GM21526 (cell line): ENCODE results near the gene UBQLN1.
"Not testable (repeated sequence)": the region's sequence is repeated elsewhere in the genome, so short reads cannot be mapped to it uniquely, and the experiment has no call there.

Source experiments
- ATAC-seq: cut with Tn5 transposase; IDR thresholded peaks from one replicate; pipeline ENCODE4 v1.9.1; 2021; ENCODE audit warnings: moderate library complexity; ENCODE audit not compliant: unreplicated experiment, low FRiP score

UBQLN1 gene

GRCh38 chr9:83707768-83708514 is at the start of gene UBQLN1:
Gene UBQLN1 (minus strand): TSS chr9:83707958. CDS start chr9:83707679, 279 bp downstream.
- ATAC-seq, result peak; percentile 66

DNA sequence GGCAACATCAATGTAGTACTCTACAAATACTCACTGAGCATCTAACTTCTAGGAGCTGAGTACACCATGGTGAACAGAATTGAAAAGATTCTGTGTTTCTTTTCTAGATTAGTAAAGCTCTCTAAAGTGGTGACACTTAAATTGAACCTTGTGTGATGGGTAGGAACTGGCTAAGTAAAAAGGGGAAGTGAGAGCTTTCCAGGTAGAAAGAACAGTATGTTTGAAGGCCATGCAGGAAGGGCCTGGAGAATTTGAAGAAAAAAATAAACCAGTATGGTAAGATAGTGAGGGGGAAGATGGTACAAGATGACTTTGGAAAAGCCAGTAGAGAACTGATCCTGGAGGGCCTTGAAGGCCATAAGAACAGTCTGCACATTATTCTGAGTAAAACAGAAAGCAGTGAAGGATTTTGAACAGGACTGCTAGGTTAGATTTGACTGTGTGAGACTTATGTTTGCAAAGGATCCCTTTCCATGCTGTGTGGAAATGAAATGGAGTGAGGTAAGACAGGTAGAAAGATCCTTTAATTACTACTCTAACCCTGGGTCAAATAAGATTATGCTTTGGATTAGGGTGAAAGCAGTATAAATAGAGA is 46.7 kb upstream of the UBQLN1 start:
- ATAC-seq, result peak; percentile 81

- ATAC-seq, result no peak
These were observed 41.9 kb upstream of the UBQLN1 start for GRCh38 chr9:83749706-83750105.

DNA sequence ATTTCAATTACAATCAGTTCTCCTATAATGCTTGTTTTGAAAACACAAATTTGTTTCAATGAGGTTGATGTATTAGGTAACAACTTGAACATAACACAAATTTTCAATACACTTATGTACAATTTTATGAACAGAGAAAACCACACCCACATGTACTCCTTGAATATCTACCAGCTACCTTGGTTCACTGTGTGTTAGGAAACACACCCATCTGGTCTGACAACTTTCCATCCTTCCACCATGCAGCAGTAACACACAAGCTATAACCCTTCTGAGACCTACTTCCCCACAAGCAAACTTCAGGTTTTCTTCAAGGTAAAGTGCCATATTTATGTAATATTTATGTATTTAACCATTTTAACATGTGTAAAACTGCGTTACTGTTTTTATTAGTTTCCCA is 36.4 kb upstream of the UBQLN1 start:
- ATAC-seq, result no peak

- ATAC-seq, result no peak
These were observed 26.0 kb upstream of the UBQLN1 start for GRCh38 chr9:83733739-83734138.

DNA sequence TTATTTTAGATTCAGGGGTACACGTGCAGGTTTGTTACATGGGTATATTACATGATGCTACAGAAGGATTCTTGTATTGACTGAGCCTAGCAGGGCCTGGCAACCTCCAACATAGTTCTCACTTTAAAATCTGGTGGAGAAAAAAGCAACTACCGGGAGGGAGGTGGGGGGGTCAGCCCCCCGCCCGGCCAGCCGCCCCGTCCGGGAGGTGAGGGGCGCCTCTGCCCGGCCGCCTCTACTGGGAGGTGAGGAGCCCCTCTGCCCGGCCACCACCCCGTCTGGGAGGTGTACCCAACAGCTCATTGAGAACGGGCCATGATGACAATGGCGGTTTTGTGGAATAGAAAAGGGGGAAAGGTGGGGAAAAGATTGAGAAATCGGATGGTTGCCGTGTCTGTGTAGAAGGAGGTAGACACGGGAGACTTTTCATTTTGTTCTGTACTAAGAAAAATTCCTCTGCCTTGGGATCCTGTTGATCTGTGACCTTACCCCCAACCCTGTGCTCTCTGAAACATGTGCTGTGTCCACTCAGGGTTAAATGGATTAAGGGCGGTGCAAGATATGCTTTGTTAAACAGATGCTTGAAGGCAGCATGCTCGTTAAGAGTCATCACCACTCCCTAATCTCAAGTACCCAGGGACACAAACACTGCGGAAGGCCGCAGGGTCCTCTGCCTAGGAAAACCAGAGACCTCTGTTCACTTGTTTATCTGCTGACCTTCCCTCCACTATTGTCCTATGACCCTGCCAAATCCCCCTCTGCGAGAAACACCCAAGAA is 21.0 kb upstream of the UBQLN1 start:
- not testable (repeated sequence) for ATAC-seq

- no peak for ATAC-seq
These were observed 16.7 kb upstream of the UBQLN1 start for GRCh38 chr9:83724436-83724835.

- no peak for ATAC-seq
These were observed 15.2 kb upstream of the UBQLN1 start for GRCh38 chr9:83722726-83723495.

GRCh38 chr9:83721509-83721908 is 13.8 kb upstream of the UBQLN1 start:
- ATAC-seq, result no peak

DNA sequence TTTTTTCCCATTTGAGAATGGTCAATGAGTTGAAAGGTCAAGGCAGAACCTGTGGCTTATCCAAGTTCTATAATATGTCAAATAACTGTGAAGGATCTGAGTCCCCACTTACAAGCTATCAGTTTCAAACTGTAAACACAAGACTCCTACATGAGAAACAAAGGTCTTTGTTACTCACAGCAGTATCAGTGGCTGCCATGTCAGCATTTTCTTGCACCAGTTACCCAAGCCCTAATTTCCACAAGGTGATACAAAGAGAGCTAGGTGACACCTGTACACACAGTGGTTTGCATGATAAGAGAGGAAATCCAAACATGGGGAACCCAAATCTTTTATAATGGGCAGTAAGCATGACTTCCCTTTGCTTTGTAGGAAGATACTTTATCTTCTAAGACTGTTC is 8.0 kb upstream of the UBQLN1 start:
- no peak for ATAC-seq

- ATAC-seq, result no peak
These were observed 7.5 kb upstream of the UBQLN1 start for GRCh38 chr9:83715221-83715620.

DNA sequence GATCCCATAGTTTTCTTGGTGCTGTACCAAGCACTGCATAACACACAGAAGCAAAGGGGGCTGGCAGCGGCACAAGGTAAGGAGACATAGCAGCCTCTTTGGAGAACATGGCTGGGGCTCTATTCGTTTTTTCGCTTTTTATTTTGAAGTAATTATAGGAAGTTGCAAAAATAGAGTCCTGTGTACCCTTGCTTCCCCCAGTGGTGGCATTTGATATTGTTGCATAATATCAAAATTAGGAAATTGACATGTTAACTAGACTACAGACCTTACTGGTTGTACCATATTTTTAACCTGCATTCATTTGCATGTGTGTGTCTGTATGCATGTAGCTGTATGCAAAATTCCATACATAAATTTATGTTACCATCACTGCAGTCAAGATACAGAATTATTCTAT is 6.6 kb upstream of the UBQLN1 start:
- ATAC-seq, result peak; percentile 56

- ATAC-seq, result peak; percentile 51
These were observed 879 bp upstream of the UBQLN1 start for GRCh38 chr9:83708515-83709158.

- ATAC-seq, result peak; percentile 39
These were observed 315 bp downstream of the UBQLN1 start for GRCh38 chr9:83707518-83707767.

DNA sequence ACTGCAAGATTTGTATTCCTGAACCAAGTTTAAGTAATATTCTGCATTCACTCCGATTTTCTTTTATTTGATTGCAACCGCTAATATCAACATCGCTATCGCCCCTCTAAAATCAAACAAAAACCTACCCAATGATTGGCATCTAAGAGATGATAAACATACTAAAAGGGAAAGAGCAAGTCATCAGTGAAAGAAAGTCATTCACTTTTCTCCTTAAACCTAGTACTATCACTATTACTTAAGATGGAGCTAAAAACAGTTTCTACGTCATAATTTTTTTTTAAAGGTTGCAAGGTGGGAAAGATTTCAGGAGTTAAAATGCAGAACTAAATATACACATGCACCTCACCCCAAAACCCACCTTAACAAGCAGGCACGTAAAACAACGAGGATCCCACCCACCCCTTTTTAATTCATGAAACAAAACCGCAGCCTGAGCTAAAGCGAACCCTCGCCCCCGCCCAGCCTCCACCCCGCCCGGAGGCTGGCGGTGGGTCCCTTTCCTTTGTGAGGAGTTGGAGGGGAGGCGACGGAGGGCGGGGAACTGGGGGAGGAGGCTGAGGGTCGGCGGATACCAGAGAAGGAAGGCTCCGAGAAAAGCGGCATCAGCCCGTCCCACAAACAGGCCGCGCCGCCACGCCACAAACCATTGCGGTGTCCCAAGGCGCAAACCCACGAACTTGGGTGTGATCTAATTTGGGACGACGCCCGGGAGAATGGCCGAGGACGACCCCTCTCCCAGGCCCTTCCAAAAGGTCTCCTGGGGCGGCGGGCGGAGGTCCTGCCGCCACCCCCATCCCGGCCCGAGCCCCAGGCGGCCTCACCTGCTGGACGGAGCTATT is 861 bp downstream of the UBQLN1 start:
- ATAC-seq, result peak; percentile 16

GRCh38 chr9:83705219-83705651 is 2.5 kb downstream of the UBQLN1 start:
- ATAC-seq, result not testable (repeated sequence)

GRCh38 chr9:83701769-83702168 is 6.0 kb downstream of the UBQLN1 start:
- ATAC-seq, result no peak

- ATAC-seq, result no peak
These were observed 6.5 kb downstream of the UBQLN1 start for GRCh38 chr9:83701286-83701685.

DNA sequence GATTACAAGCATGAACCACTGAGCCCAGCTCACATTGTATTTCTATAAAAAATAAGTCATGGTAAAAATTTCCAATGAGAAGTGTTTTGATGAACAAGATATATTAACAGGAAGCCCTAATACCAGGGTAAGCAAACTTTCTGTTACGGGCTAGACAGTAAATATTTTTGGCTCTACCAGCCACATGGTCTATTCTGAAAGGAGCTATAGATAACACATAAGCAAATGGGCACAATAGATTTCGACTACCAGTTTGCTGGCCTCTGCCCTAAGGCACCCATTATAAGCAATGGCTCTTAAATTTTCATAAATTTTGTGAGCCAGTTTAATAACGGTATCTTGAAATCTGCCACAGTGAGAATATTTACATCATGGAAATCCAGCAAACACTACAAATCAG is 8.1 kb downstream of the UBQLN1 start:
- ATAC-seq, result no peak
